ENCODE measurements around the gene HIF1AN. TPM values are rescaled to one million over a fixed set of nuclear protein-coding genes. Genes with fewer than 3 reads are reported as not detected.

HIF1AN gene
- total and polyA plus RNA-seq, 2 of the 8 experiments (the other 6 are each of a cell fraction or from before 2014, with no cell fraction given) = 10.9 to 62.8 TPM

GRCh38 chr10:100490531-100490930, 45.2 kb upstream of the HIF1AN start:
- Histone ChIP-seq H3K27ac (ENCODE audit: low read depth, low read length) (no peak overlapping the region), H3K9me3 (ENCODE audit: insufficient read depth in 2 of 2, low read depth in 1 of 2, low read length in 1 of 2) (no peaks in the 10 kb centered on the region), H2BK20ac (ENCODE audit: low read length) (no peak overlapping the region), H3K56ac (replicated peaks; ENCODE audit: insufficient read length, low read depth, low read length) (no peak overlapping the region), H3K23ac (ENCODE audit: insufficient read length) (no peak overlapping the region), H3K79me1 (ENCODE audit: low read depth, low read length) (0 out of 2 replicates have a peak, but pooled peaks cover 2% of the 10 kb centered on the region), H3K4me1 (replicated peaks in 1 of 4; ENCODE audit: control insufficient read depth in 3 of 4, insufficient read depth in 4 of 4, low read length in 3 of 4) (peaks cover 7 to 10% (median 8%) of the 10 kb centered on the region in 4 experiments; a peak in 6 of 7 replicates), H2BK5ac (ENCODE audit: low read depth, low read length) (no peak overlapping the region), H2BK120ac (replicated peaks; ENCODE audit: low read depth, low read length) (no peak overlapping the region), H3K27me3 (replicated peaks in 1 of 4; ENCODE audit: control insufficient read depth in 3 of 4, extremely low read depth in 1 of 4, insufficient read depth in 3 of 4, low read length in 3 of 4) (peaks cover 45 to 71% (median 60%) of the 10 kb centered on the region in 4 experiments), H2BK15ac (ENCODE audit: low read length) (no peak overlapping the region), H3K18ac (ENCODE audit: extremely low read depth, low read length) (no peak overlapping the region), H3K4me2 (ENCODE audit: insufficient read depth in 1 of 2, low read depth in 2 of 2, low read length in 2 of 2) (no peak overlapping the region), H3K14ac (ENCODE audit: insufficient read length) (no peak overlapping the region), H2BK12ac (ENCODE audit: low read depth, low read length) (no peak overlapping the region), H2AK5ac (ENCODE audit: low read depth, low read length) (no peak overlapping the region), H3K23me2 (ENCODE audit: low read depth, low read length) (peaks cover 2% of the 10 kb centered on the region; the same call in 1 of the 2 replicates), H3K79me2 (ENCODE audit: control insufficient read depth in 1 of 2, insufficient read depth in 2 of 2, low read length in 2 of 2) (no peaks in the 10 kb centered on the region), H4K20me1 (replicated peaks in 1 of 2; ENCODE audit: control insufficient read depth in 1 of 2, insufficient read depth in 2 of 2, low read length in 2 of 2) (peaks cover 16 to 17% of the 10 kb centered on the region in 2 experiments), H3K36me3 (ENCODE audit: control insufficient read depth in 2 of 4, insufficient read depth in 4 of 4, low read length in 3 of 4) (peaks cover 0 to 10% (median 3%) of the 10 kb centered on the region in 4 experiments; a peak in 4 of 8 replicates), H3K9ac (replicated peaks in 1 of 4; ENCODE audit: extremely low read depth in 1 of 4, low read depth in 3 of 4, low read length in 3 of 4) (no peak overlapping the region; a peak in 2 of 7 replicates), H3K4me3 (ENCODE audit: extremely low read depth in 1 of 4, insufficient read depth in 2 of 4, low read depth in 3 of 4, low read length in 4 of 4) (no peak overlapping the region), H2AFZ (ENCODE audit: low read length) (no peak overlapping the region), H4K5ac (ENCODE audit: insufficient read length, low read depth, low read length) (no peak overlapping the region), H3K4ac (replicated peaks; ENCODE audit: insufficient read length, low read depth, low read length) (no peak overlapping the region), H4K91ac (replicated peaks; ENCODE audit: insufficient read length, low read length) (no peak overlapping the region), H4K8ac (ENCODE audit: extremely low read depth, insufficient read depth, low read length) (no peak overlapping the region)
- ChIA-PET POLR2A (ENCODE audit: partially characterized antibody) (interaction anchor here (1.2 kb wide), 1 partner anchor 8 kb away, joined by 3 read pairs; no protein-coding TSS in a partner anchor), CTCF (ENCODE audit: partially characterized antibody) (interaction anchor here (1.5 to 3.7 kb wide), 2 partner anchors 18 to 28 kb away, joined by 5 to 11 read pairs; no protein-coding TSS in a partner anchor)
- FAIRE-seq (no peak), DNase-seq (ENCODE audit: low read depth in 1 of 2, low spot score in 2 of 2) (no peak)
- WGBS, 2 experiments (ENCODE audit: extremely low coverage in 1 of 2, insufficient coverage in 1 of 2, insufficient read length in 1 of 2, insufficient replicate concordance in 2 of 2, low coverage in 1 of 2, low lambda C conversion rate in 2 of 2, missing lambda C conversion rate in 1 of 2) = 84% methylated on average over 2 of the region's 2 CpGs; no CpG with 5 or more reads in 1 of the 2 experiments
- no peak for TF ChIP-seq CHD1 (IDR thresholded peaks at IDR 0.05; ENCODE audit: low read depth, low read length)
- no peak for TF ChIP-seq SP4 (IDR thresholded peaks at IDR 0.05; ENCODE audit: low read length)
- TF ChIP-seq ASH2L (IDR thresholded peaks at IDR 0.05; ENCODE audit: low read length) = no peak
- TF ChIP-seq TEAD4 (IDR thresholded peaks at IDR 0.05; ENCODE audit: low read depth, low read length) = no peak
- TF ChIP-seq POLR2A (IDR thresholded peaks at IDR 0.05; ENCODE audit: control extremely low read depth in 1 of 2, low read depth in 2 of 2, low read length in 2 of 2) = no peak
- no peak for TF ChIP-seq CEBPB (IDR thresholded peaks at IDR 0.05; ENCODE audit: low read depth, low read length)

Data from H1 (cell line).